HEK293 (cell line): ENCODE data around the gene DAZAP1.
A peak's percentile ranks its signal among the peaks of the same experiment; 100 is the strongest.

Experiments used
- GFI1B ChIP-seq: fragments of 450-650 bp; formaldehyde crosslinking; IDR thresholded peaks from 2 replicates; pipeline ENCODE4 v1.5.1; 2016; ENCODE audit warnings: missing biosample characterization, missing genetic modification characterization
- GLIS1 ChIP-seq: fragments of 450-650 bp; formaldehyde crosslinking; IDR thresholded peaks from 2 replicates; pipeline ENCODE4 v1.5.1; 2016; ENCODE audit warnings: missing biosample characterization, missing genetic modification characterization
- IKZF3 ChIP-seq: fragments of 450-650 bp; IDR thresholded peaks from 2 replicates; pipeline ENCODE4 v1.5.0; 2018; ENCODE audit warnings: missing biosample characterization, mild to moderate bottlenecking, missing genetic modification characterization, moderate library complexity
- KLF1 ChIP-seq: fragments of 450-650 bp; formaldehyde crosslinking; IDR thresholded peaks from 2 replicates; pipeline ENCODE4 v1.5.1; 2016; ENCODE audit warnings: missing biosample characterization, missing genetic modification characterization
- KLF7 ChIP-seq: fragments of 450-650 bp; formaldehyde crosslinking; IDR thresholded peaks from 2 replicates; pipeline ENCODE4 v1.5.1; 2016; ENCODE audit warnings: missing biosample characterization, missing genetic modification characterization, borderline replicate concordance
- OVOL3 ChIP-seq: fragments of 450-650 bp; formaldehyde crosslinking; IDR thresholded peaks from 2 replicates; pipeline ENCODE4 v1.5.1; 2016; ENCODE audit warnings: missing biosample characterization, missing genetic modification characterization
- SALL2 ChIP-seq: fragments of 450-650 bp; formaldehyde crosslinking; IDR thresholded peaks from 2 replicates; pipeline ENCODE4 v1.5.0; 2017; ENCODE audit warnings: missing biosample characterization, mild to moderate bottlenecking, missing genetic modification characterization, borderline replicate concordance
- ZBTB48 ChIP-seq: fragments of 450-650 bp; formaldehyde crosslinking; IDR thresholded peaks from 2 replicates; pipeline ENCODE4 v1.5.1; 2016; ENCODE audit warnings: missing biosample characterization, missing genetic modification characterization
- ZNF10 ChIP-seq: fragments of 450-650 bp; formaldehyde crosslinking; IDR thresholded peaks from 2 replicates; pipeline ENCODE4 v1.5.1; 2017; ENCODE audit warnings: missing biosample characterization, missing genetic modification characterization
- ZNF132 ChIP-seq: fragments of 450-650 bp; formaldehyde crosslinking; IDR thresholded peaks from 2 replicates; pipeline ENCODE4 v1.5.1; 2017; ENCODE audit warnings: missing biosample characterization, missing genetic modification characterization, borderline replicate concordance
- ZNF138 ChIP-seq: fragments of 450-650 bp; formaldehyde crosslinking; IDR thresholded peaks from 2 replicates; pipeline ENCODE4 v1.5.1; 2016; ENCODE audit warnings: missing biosample characterization, missing genetic modification characterization, borderline replicate concordance
- ZNF175 ChIP-seq: fragments of 450-650 bp; formaldehyde crosslinking; IDR thresholded peaks from 2 replicates; pipeline ENCODE4 v1.5.1; 2016; ENCODE audit warnings: missing biosample characterization, missing genetic modification characterization
- ZNF239 ChIP-seq: fragments of 450-650 bp; formaldehyde crosslinking; IDR thresholded peaks from 2 replicates; pipeline ENCODE4 v1.5.1; 2016; ENCODE audit warnings: missing biosample characterization, missing genetic modification characterization
- ZNF292 ChIP-seq: fragments of 450-650 bp; formaldehyde crosslinking; IDR thresholded peaks from 2 replicates; pipeline ENCODE4 v1.5.1; 2016; ENCODE audit warnings: low read depth, missing biosample characterization, missing genetic modification characterization, borderline replicate concordance
- ZNF335 ChIP-seq: fragments of 450-650 bp; formaldehyde crosslinking; conservative IDR thresholded peaks from 2 replicates; pipeline ENCODE4 v1.5.1; 2016; ENCODE audit warnings: missing biosample characterization, missing genetic modification characterization
- ZNF354C ChIP-seq: fragments of 450-650 bp; formaldehyde crosslinking; IDR thresholded peaks from 2 replicates; pipeline ENCODE4 v1.5.1; 2016; ENCODE audit warnings: missing biosample characterization, missing genetic modification characterization, low read depth, borderline replicate concordance
- ZNF510 ChIP-seq: fragments of 450-650 bp; formaldehyde crosslinking; IDR thresholded peaks from 2 replicates; pipeline ENCODE4 v1.5.1; 2018; ENCODE audit warnings: mild to moderate bottlenecking, missing genetic modification characterization, missing biosample characterization; ENCODE audit not compliant: insufficient replicate concordance
- ZNF521 ChIP-seq: fragments of 450-650 bp; formaldehyde crosslinking; IDR thresholded peaks from 2 replicates; pipeline ENCODE4 v1.5.1; 2017; ENCODE audit warnings: missing biosample characterization, mild to moderate bottlenecking, missing genetic modification characterization
- ZNF530 ChIP-seq: fragments of 450-650 bp; formaldehyde crosslinking; IDR thresholded peaks from 2 replicates; pipeline ENCODE4 v1.5.1; 2016; ENCODE audit warnings: low read depth, missing biosample characterization, missing genetic modification characterization
- ZNF560 ChIP-seq: fragments of 450-650 bp; formaldehyde crosslinking; IDR thresholded peaks from 2 replicates; pipeline ENCODE4 v1.5.1; 2017; ENCODE audit warnings: missing biosample characterization, missing genetic modification characterization, borderline replicate concordance
- ZNF596 ChIP-seq: fragments of 450-650 bp; IDR thresholded peaks from 2 replicates; pipeline ENCODE4 v1.5.0; 2018; ENCODE audit warnings: missing biosample characterization, mild to moderate bottlenecking, missing genetic modification characterization, moderate library complexity
- ZNF658 ChIP-seq: fragments of 450-650 bp; formaldehyde crosslinking; IDR thresholded peaks from 2 replicates; pipeline ENCODE4; 2016; ENCODE audit warnings: missing biosample characterization, missing genetic modification characterization
- ZNF701 ChIP-seq: fragments of 450-650 bp; formaldehyde crosslinking; IDR thresholded peaks from 2 replicates; pipeline ENCODE4 v1.5.1; 2016; ENCODE audit warnings: missing biosample characterization, missing genetic modification characterization
- TF ChIP-seq, protein P1 (sequence below): fragments of 450-650 bp; IDR thresholded peaks from 2 replicates; pipeline ENCODE4 v1.5.1; 2018; ENCODE audit warnings: missing biosample characterization, missing genetic modification characterization
- TF ChIP-seq, protein P2 (sequence below): fragments of 450-650 bp; formaldehyde crosslinking; IDR thresholded peaks from 2 replicates; pipeline ENCODE4 v1.5.1; 2016; ENCODE audit warnings: missing biosample characterization, missing genetic modification characterization, low read depth
- TF ChIP-seq, protein P3 (sequence below): fragments of 450-650 bp; formaldehyde crosslinking; IDR thresholded peaks from 2 replicates; pipeline ENCODE4 v1.5.1; 2016; ENCODE audit warnings: missing biosample characterization, missing genetic modification characterization, borderline replicate concordance
- TF ChIP-seq, protein P4 (sequence below): fragments of 450-650 bp; formaldehyde crosslinking; IDR thresholded peaks from 2 replicates; pipeline ENCODE4 v1.5.1; 2016; ENCODE audit warnings: missing biosample characterization, missing genetic modification characterization
- TF ChIP-seq, protein P5 (sequence below): fragments of 450-650 bp; formaldehyde crosslinking; IDR thresholded peaks from 2 replicates; pipeline ENCODE4 v1.5.1; 2016; ENCODE audit warnings: missing biosample characterization, missing genetic modification characterization

DAZAP1 gene

DNA sequence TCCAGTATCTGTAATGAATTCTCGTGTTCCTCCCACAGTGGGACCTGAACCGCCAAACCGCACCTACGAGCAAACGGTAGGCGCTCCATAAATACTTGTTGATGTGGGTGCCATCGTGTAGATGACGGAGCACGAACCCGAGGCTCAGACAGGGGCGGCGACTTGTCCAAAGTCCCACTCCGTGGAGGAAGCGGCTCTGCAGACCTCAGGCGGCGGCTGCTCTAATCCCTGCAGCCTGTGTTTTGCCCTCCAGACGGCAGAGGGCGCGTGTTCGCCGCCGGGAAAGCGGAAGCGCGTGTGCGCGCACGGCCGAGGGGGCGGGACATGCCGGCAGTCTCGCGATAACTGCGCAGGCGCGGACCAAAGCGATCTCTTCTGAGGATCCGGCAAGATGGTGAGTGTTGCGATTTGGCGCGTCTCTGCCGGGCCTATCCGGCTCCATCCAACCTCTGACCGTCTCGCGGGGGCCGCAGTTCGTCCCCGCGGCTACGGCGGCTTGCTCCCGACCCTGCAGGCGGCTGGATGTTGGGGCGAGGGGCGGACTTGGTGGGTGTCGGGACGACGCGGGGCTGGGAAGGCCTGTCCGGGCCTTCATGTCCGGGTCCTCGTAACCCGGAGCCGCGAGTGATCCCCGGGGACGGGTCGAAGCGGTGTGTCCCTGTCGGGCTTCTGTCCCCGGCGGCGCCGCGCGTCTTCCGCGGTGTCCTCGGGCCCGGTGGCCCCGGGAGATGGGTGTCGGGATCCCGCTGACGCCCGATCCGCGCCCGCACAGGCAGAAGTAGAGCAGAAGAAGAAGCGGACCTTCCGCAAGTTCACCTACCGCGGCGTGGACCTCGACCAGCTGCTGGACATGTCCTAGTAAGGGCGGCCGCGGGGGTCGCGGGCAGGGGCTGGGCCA is 30.9 kb downstream of the DAZAP1 start, which contains the start of gene RPS15 (continued):
- TF ChIP-seq ZNF354C (tag by site-specific recombination) (no peak), ZNF239 (peak; percentile 87; the same call in 1 of the 2 replicates), ZNF521 (tag by site-specific recombination) (no peak), ZNF530 (tag by site-specific recombination) (no peak), ZNF510 (tag by site-specific recombination) (no peak), IKZF3 (tag by site-specific recombination) (0 out of 2 replicates have a peak, but pooled peaks have one; percentile 20), ZNF175 (tag by site-specific recombination) (no peak), ZNF701 (tag by site-specific recombination) (no peak), ZNF10 (tag by site-specific recombination) (no peak), OVOL3 (tag by site-specific recombination) (no peak; the same call in 1 of the 2 replicates), ZBTB48 (peak; percentile 54; the same call in 1 of the 2 replicates), ZNF132 (tag by site-specific recombination) (no peak), ZNF560 (tag by site-specific recombination) (no peak), ZNF335 (tag by site-specific recombination) (peak; percentile 44), ZNF138 (tag by site-specific recombination) (0 out of 2 replicates have a peak, but pooled peaks have one; percentile 24), KLF1 (tag by site-specific recombination) (peak; percentile 62; the same call in 1 of the 2 replicates), GFI1B (tag by site-specific recombination) (no peak; the same call in 1 of the 2 replicates), KLF7 (tag by site-specific recombination) (no peak; the same call in 1 of the 2 replicates), ZNF658 (tag by site-specific recombination) (no peak), SALL2 (tag by site-specific recombination) (no peak), ZNF292 (tag by site-specific recombination) (no peak), ZNF596 (no peak), GLIS1 (peak; percentile 58)
- TF ChIP-seq, protein P1, sequence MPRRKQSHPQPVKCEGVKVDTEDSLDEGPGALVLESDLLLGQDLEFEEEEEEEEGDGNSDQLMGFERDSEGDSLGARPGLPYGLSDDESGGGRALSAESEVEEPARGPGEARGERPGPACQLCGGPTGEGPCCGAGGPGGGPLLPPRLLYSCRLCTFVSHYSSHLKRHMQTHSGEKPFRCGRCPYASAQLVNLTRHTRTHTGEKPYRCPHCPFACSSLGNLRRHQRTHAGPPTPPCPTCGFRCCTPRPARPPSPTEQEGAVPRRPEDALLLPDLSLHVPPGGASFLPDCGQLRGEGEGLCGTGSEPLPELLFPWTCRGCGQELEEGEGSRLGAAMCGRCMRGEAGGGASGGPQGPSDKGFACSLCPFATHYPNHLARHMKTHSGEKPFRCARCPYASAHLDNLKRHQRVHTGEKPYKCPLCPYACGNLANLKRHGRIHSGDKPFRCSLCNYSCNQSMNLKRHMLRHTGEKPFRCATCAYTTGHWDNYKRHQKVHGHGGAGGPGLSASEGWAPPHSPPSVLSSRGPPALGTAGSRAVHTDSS, result peak; percentile 25; the same call in 1 of the 2 replicates
- TF ChIP-seq, protein P2, sequence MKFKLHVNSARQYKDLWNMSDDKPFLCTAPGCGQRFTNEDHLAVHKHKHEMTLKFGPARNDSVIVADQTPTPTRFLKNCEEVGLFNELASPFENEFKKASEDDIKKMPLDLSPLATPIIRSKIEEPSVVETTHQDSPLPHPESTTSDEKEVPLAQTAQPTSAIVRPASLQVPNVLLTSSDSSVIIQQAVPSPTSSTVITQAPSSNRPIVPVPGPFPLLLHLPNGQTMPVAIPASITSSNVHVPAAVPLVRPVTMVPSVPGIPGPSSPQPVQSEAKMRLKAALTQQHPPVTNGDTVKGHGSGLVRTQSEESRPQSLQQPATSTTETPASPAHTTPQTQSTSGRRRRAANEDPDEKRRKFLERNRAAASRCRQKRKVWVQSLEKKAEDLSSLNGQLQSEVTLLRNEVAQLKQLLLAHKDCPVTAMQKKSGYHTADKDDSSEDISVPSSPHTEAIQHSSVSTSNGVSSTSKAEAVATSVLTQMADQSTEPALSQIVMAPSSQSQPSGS (tag by site-specific recombination), result no peak
- TF ChIP-seq, protein P3, sequence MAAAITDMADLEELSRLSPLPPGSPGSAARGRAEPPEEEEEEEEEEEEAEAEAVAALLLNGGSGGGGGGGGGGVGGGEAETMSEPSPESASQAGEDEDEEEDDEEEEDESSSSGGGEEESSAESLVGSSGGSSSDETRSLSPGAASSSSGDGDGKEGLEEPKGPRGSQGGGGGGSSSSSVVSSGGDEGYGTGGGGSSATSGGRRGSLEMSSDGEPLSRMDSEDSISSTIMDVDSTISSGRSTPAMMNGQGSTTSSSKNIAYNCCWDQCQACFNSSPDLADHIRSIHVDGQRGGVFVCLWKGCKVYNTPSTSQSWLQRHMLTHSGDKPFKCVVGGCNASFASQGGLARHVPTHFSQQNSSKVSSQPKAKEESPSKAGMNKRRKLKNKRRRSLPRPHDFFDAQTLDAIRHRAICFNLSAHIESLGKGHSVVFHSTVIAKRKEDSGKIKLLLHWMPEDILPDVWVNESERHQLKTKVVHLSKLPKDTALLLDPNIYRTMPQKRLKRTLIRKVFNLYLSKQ (tag by site-specific recombination), result no peak
- TF ChIP-seq, protein P4, sequence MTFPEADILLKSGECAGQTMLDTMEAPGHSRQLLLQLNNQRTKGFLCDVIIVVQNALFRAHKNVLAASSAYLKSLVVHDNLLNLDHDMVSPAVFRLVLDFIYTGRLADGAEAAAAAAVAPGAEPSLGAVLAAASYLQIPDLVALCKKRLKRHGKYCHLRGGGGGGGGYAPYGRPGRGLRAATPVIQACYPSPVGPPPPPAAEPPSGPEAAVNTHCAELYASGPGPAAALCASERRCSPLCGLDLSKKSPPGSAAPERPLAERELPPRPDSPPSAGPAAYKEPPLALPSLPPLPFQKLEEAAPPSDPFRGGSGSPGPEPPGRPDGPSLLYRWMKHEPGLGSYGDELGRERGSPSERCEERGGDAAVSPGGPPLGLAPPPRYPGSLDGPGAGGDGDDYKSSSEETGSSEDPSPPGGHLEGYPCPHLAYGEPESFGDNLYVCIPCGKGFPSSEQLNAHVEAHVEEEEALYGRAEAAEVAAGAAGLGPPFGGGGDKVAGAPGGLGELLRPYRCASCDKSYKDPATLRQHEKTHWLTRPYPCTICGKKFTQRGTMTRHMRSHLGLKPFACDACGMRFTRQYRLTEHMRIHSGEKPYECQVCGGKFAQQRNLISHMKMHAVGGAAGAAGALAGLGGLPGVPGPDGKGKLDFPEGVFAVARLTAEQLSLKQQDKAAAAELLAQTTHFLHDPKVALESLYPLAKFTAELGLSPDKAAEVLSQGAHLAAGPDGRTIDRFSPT (tag by site-specific recombination), result no peak
- TF ChIP-seq, protein P5, sequence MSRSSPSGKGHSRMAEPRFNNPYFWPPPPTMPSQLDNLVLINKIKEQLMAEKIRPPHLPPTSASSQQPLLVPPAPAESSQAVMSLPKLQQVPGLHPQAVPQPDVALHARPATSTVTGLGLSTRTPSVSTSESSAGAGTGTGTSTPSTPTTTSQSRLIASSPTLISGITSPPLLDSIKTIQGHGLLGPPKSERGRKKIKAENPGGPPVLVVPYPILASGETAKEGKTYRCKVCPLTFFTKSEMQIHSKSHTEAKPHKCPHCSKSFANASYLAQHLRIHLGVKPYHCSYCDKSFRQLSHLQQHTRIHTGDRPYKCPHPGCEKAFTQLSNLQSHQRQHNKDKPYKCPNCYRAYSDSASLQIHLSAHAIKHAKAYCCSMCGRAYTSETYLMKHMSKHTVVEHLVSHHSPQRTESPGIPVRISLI, result no peak
